H1 (cell line): ENCODE results near the gene DNMT1. TPM values are rescaled to one million over a fixed set of nuclear protein-coding genes. Genes with fewer than 3 reads are reported as not detected.
"Not testable (repeated sequence)": the region's sequence is repeated elsewhere in the genome, so short reads cannot be mapped to it uniquely, and the experiment has no call there.

Experiments used
- CTCF ChIA-PET: fragments of 300-600 bp; sonication (Branson Sonifier 250); formaldehyde crosslinking; loops from one replicate; lab custom pipeline; 2021; ENCODE audit not compliant: partially characterized antibody; lab: Charles Lee
- POLR2A ChIA-PET: fragments of 300-600 bp; sonication (Branson Sonifier 250); formaldehyde crosslinking; loops from one replicate; lab custom pipeline; 2021; ENCODE audit warnings: inconsistent platforms; ENCODE audit not compliant: partially characterized antibody; lab: Charles Lee
- DNase-seq, 2 experiments: peaks; one replicate each; pipeline versions ENCODE4 v3.0.0 to v3.0.0-alpha.2; 2010 to 2022; ENCODE audit warnings: low spot score in 2 of 2, low read depth in 1 of 2, mixed read lengths in 1 of 2
- FAIRE-seq: peaks from 2 replicates; lab custom pipeline; 2011; peaks lifted over from hg19 to GRCh38; lab: Jason Lieb, UNC
- H2AFZ ChIP-seq: 2 replicates; pipeline ENCODE4 v1.8.1; 2012; ENCODE audit warnings: low read length, inconsistent platforms
- H2AK5ac ChIP-seq: 2 replicates; pipeline ENCODE4 v1.6.1; 2013; ENCODE audit warnings: low read depth, low read length
- H2BK120ac ChIP-seq: replicated peaks from 2 replicates; pipeline ENCODE3; 2013; ENCODE audit warnings: low read depth, low read length, inconsistent platforms
- H2BK12ac ChIP-seq: 2 replicates; pipeline ENCODE4 v1.6.1; 2013; ENCODE audit warnings: low read depth, low read length
- H2BK15ac ChIP-seq: 2 replicates; pipeline ENCODE4 v1.6.1; 2013; ENCODE audit warnings: low read length
- H2BK20ac ChIP-seq: 2 replicates; pipeline ENCODE4 v1.6.1; 2013; ENCODE audit warnings: low read length
- H2BK5ac ChIP-seq: 2 replicates; pipeline ENCODE4 v1.6.1; 2013; ENCODE audit warnings: low read depth, low read length
- H3K14ac ChIP-seq: 2 replicates; pipeline ENCODE4 v1.6.1; 2013; ENCODE audit warnings: inconsistent platforms; ENCODE audit not compliant: insufficient read length
- H3K18ac ChIP-seq: 2 replicates; pipeline ENCODE4 v1.6.1; 2013; ENCODE audit warnings: low read length; ENCODE audit errors: extremely low read depth
- H3K23ac ChIP-seq: 2 replicates; pipeline ENCODE4 v1.6.1; 2013; ENCODE audit warnings: inconsistent platforms; ENCODE audit not compliant: insufficient read length
- H3K23me2 ChIP-seq: 2 replicates; pipeline ENCODE4 v1.6.1; 2013; ENCODE audit warnings: low read depth, low read length
- H3K27ac ChIP-seq: 2 replicates; pipeline ENCODE4 v1.6.1; 2011; ENCODE audit warnings: low read depth, low read length, inconsistent platforms
- H3K27me3 ChIP-seq, 4 experiments: replicated peaks in 1 of 4; 1 replicate in 1 of 4; 2 replicates in 3 of 4; pipeline versions ENCODE4 v1.6.1 to v1.8.1; 2011 to 2013; ENCODE audit warnings: low read length in 3 of 4, mild to moderate bottlenecking in 3 of 4, inconsistent platforms in 2 of 4, mixed read lengths in 2 of 4, moderate library complexity in 1 of 4; ENCODE audit not compliant: control insufficient read depth in 3 of 4, insufficient read depth in 3 of 4; ENCODE audit errors: extremely low read depth in 1 of 4
- H3K36me3 ChIP-seq, 4 experiments: 2 replicates each; pipeline versions ENCODE4 v1.6.1 to v1.8.1; 2011 to 2013; ENCODE audit warnings: mild to moderate bottlenecking in 4 of 4, low read length in 3 of 4, moderate library complexity in 2 of 4, control low read depth in 1 of 4, inconsistent platforms in 1 of 4; ENCODE audit not compliant: insufficient read depth in 4 of 4, control insufficient read depth in 2 of 4
- H3K4ac ChIP-seq: replicated peaks from 2 replicates; pipeline ENCODE3; 2013; ENCODE audit warnings: low read length, low read depth, mixed read lengths, inconsistent platforms; ENCODE audit not compliant: insufficient read length
- H3K4me1 ChIP-seq, 4 experiments: replicated peaks in 1 of 4; 1 replicate in 1 of 4; 2 replicates in 3 of 4; pipeline versions ENCODE4 v1.6.1 to v1.8.1; 2011 to 2013; ENCODE audit warnings: low read length in 3 of 4, inconsistent platforms in 2 of 4, mixed read lengths in 1 of 4; ENCODE audit not compliant: insufficient read depth in 4 of 4, control insufficient read depth in 3 of 4
- H3K4me2 ChIP-seq, 2 experiments: 2 replicates each; pipeline versions ENCODE4 v1.6.1 to v1.8.1; 2011 to 2013; ENCODE audit warnings: low read depth in 2 of 2, low read length in 2 of 2, control low read depth in 1 of 2, inconsistent platforms in 1 of 2, mild to moderate bottlenecking in 1 of 2; ENCODE audit not compliant: insufficient read depth in 1 of 2
- H3K4me3 ChIP-seq, 4 experiments: fragments of 200-600, 300-600 bp in 1 of 4; sonication (generic), shearing (Covaris generic), sonication (Bioruptor Twin) in 1 of 4; 2 replicates each; pipeline versions ENCODE4 v1.5.1 to v1.8.1; 2011 to 2016; ENCODE audit warnings: low read length in 4 of 4, low read depth in 3 of 4, control low read depth in 2 of 4, inconsistent platforms in 2 of 4, mild to moderate bottlenecking in 2 of 4, mixed read lengths in 1 of 4, moderate library complexity in 1 of 4; ENCODE audit not compliant: insufficient read depth in 2 of 4; ENCODE audit errors: extremely low read depth in 1 of 4
- H3K56ac ChIP-seq: replicated peaks from 2 replicates; pipeline ENCODE3; 2013; ENCODE audit warnings: low read depth, mild to moderate bottlenecking, mixed read lengths, low read length, inconsistent platforms; ENCODE audit not compliant: insufficient read length
- H3K79me1 ChIP-seq: 2 replicates; pipeline ENCODE4 v1.6.1; 2013; ENCODE audit warnings: low read depth, low read length, control low read depth
- H3K79me2 ChIP-seq, 2 experiments: 2 replicates each; pipeline versions ENCODE4 v1.6.1 to v1.8.1; 2012 to 2013; ENCODE audit warnings: low read length in 2 of 2, mild to moderate bottlenecking in 2 of 2, inconsistent platforms in 1 of 2; ENCODE audit not compliant: insufficient read depth in 2 of 2, control insufficient read depth in 1 of 2
- H3K9ac ChIP-seq, 4 experiments: replicated peaks in 1 of 4; 1 replicate in 1 of 4; 2 replicates in 3 of 4; pipeline versions ENCODE4 v1.6.1 to v1.8.1; 2011 to 2013; ENCODE audit warnings: low read depth in 3 of 4, low read length in 3 of 4, control low read depth in 2 of 4, mild to moderate bottlenecking in 2 of 4, moderate library complexity in 2 of 4, inconsistent platforms in 1 of 4; ENCODE audit errors: extremely low read depth in 1 of 4
- H3K9me3 ChIP-seq, 2 experiments: 2 replicates each; pipeline versions ENCODE4 v1.6.1 to v1.8.1; 2012 to 2013; ENCODE audit warnings: mild to moderate bottlenecking in 2 of 2, moderate library complexity in 2 of 2, control low read depth in 1 of 2, inconsistent platforms in 1 of 2, low read depth in 1 of 2, low read length in 1 of 2, mixed read lengths in 1 of 2; ENCODE audit not compliant: insufficient read depth in 2 of 2
- H4K20me1 ChIP-seq, 2 experiments: replicated peaks in 1 of 2; 2 replicates each; pipeline versions ENCODE3 to v1.8.1; 2011 to 2013; ENCODE audit warnings: inconsistent platforms in 2 of 2, low read length in 2 of 2, mild to moderate bottlenecking in 1 of 2; ENCODE audit not compliant: insufficient read depth in 2 of 2, control insufficient read depth in 1 of 2
- H4K5ac ChIP-seq: 2 replicates; pipeline ENCODE4 v1.6.1; 2013; ENCODE audit warnings: low read length, low read depth, mixed read lengths, inconsistent platforms; ENCODE audit not compliant: insufficient read length
- H4K8ac ChIP-seq: 2 replicates; pipeline ENCODE4 v1.8.0; 2013; ENCODE audit warnings: mild to moderate bottlenecking, moderate library complexity, low read length, inconsistent platforms; ENCODE audit not compliant: insufficient read depth; ENCODE audit errors: extremely low read depth
- H4K91ac ChIP-seq: replicated peaks from 2 replicates; pipeline ENCODE3; 2013; ENCODE audit warnings: low read length, mixed read lengths, inconsistent platforms; ENCODE audit not compliant: insufficient read length
- WGBS, 2 experiments: shearing (Covaris generic) in 1 of 2; methylation state at CpG; one replicate each; pipeline versions ENCODE4 v1.1.6 to v1.1.7; 2013 to 2015; ENCODE audit warnings: low lambda C conversion rate in 2 of 2, mixed read lengths in 2 of 2, inconsistent platforms in 1 of 2, low coverage in 1 of 2, missing lambda C conversion rate in 1 of 2; ENCODE audit not compliant: insufficient replicate concordance in 2 of 2, insufficient coverage in 1 of 2, insufficient read length in 1 of 2; ENCODE audit errors: extremely low coverage in 1 of 2, missing lambda C conversion rate in 1 of 2; 5-methylcytosine and 5-hydroxymethylcytosine counted together
- polyA plus RNA-seq, 7 experiments: library from polyadenylated mRNA; depleted of rRNA in 3 of 7; stranded (reverse) in 5 of 7; unstranded in 2 of 7; fragments of >200 nt in 5 of 7; fragments of 200-250 nt in 2 of 7; gene quantifications; 1 replicate in 5 of 7; 2 replicates in 1 of 7; 4 replicates in 1 of 7; pipeline versions ENCODE4 v1.2.1 to v1.2.3, GENCODE V29; 2011 to 2013; ENCODE audit warnings: missing spikeins in 2 of 7, mixed read lengths in 2 of 7
- total RNA-seq: library from RNA; stranded (reverse); fragmentation: NEBNext Ultra II Directional; extraction: Animal tissue kit (Norgen Biotek cat#: 25700); gene quantifications from 2 replicates; pipeline ENCODE4 v1.2.1, GENCODE V29; 2021

DNMT1 gene
- total and polyA plus RNA-seq, 2 of the 8 experiments (the other 6 are each of a cell fraction or from before 2014, with no cell fraction given), result 101 to 210 TPM

DNA sequence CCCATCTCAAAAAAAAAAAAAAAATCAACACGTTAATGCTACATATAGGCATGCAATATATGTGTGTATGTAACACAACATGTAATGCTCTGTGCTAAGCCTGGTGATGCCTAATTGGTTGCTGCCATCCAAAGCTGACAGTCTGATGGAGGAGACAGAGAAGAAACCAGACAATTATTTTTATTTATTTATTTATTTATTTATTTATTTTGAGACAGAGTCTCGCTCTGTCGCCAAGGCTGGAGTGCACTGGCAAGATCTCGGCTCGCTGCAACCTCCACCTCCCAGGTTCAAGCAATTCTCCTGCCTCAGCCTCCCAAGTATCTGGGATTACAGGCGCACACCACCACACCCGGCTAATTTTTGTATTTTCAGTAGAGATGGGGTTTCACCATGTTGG, 40.7 kb upstream of the DNMT1 start:
- DNase-seq, H2AK5ac ChIP-seq, H3K14ac ChIP-seq, H3K79me1 ChIP-seq, H4K91ac ChIP-seq, H2BK5ac ChIP-seq, H3K36me3 ChIP-seq, H2BK120ac ChIP-seq, H2BK20ac ChIP-seq, H2AFZ ChIP-seq, H3K18ac ChIP-seq, H3K23ac ChIP-seq, H3K9me3 ChIP-seq, H3K4me1 ChIP-seq, H3K4ac ChIP-seq, H3K9ac ChIP-seq, H2BK15ac ChIP-seq, H3K4me2 ChIP-seq, H4K20me1 ChIP-seq, H3K56ac ChIP-seq, H3K4me3 ChIP-seq, H3K27ac ChIP-seq, FAIRE-seq, H3K27me3 ChIP-seq, H4K8ac ChIP-seq, H3K23me2 ChIP-seq, H3K79me2 ChIP-seq, H4K5ac ChIP-seq, H2BK12ac ChIP-seq: not testable (repeated sequence)
- POLR2A ChIA-PET, result interaction anchor here (0.6 to 2.2 kb wide), 3 partner anchors 10 to 135 kb away, joined by 3 to 9 read pairs (median 4); no protein-coding TSS in a partner anchor
- WGBS, 2 experiments, result 95% methylated on average over 7 of the region's 7 CpGs; no CpG with 5 or more reads in 1 of the 2 experiments
- CTCF ChIA-PET, result interaction anchor here (1.0 to 2.9 kb wide), 7 partner anchors 8 to 351 kb away, joined by 3 to 14 read pairs (median 4); no protein-coding TSS in a partner anchor
